Heart left ventricle (tissue), 16 donors: ENCODE results near the gene FCER1G. TPM values are rescaled to one million over a fixed set of nuclear protein-coding genes. Genes with fewer than 3 reads are reported as not detected.
"Not testable (repeated sequence)": the region's sequence is repeated elsewhere in the genome, so short reads cannot be mapped to it uniquely, and the experiment has no call there.

Experiments
- ATAC-seq, 4 donors: fragments of 200-7000 bp; cut with Tn5 transposase; one replicate each; pipeline ENCODE4 v1.9.1; 2020 to 2022; ENCODE audit warnings: moderate library complexity in 4 of 4, mild to moderate bottlenecking in 3 of 4, moderate number of reproducible peaks in 1 of 4
- DNase-seq, 5 donors: peaks; one replicate each; pipeline ENCODE4 v3.0.0-alpha.2; 2020
- H3K27ac ChIP-seq, 12 donors: fragments of 200-600 bp; sonication (generic) in 4 of 12; one replicate each; pipeline versions ENCODE4 v1.5.0 to v1.8.0; 2016 to 2022; ENCODE audit warnings: mild to moderate bottlenecking in 2 of 12
- H3K27me3 ChIP-seq, 9 donors: fragments of 200-600 bp; sonication (generic) in 2 of 9; one replicate each; pipeline versions ENCODE4 v1.5.1 to v1.8.0; 2016 to 2022; ENCODE audit warnings: mild to moderate bottlenecking in 3 of 9
- H3K36me3 ChIP-seq, 9 donors: fragments of 200-600 bp; sonication (generic) in 2 of 9; one replicate each; pipeline versions ENCODE4 v1.5.0 to v1.8.0; 2018 to 2022; ENCODE audit warnings: mild to moderate bottlenecking in 2 of 9
- H3K4me1 ChIP-seq, 12 donors: fragments of 200-600 bp; sonication (generic) in 4 of 12; one replicate each; pipeline versions ENCODE4 v1.5.0 to v1.8.0; 2016 to 2022; ENCODE audit warnings: mild to moderate bottlenecking in 3 of 12
- H3K4me3 ChIP-seq, 12 donors: fragments of 200-600 bp; sonication (generic) in 4 of 12; one replicate each; pipeline versions ENCODE4 v1.5.0 to v1.8.0; 2017 to 2022; ENCODE audit warnings: mild to moderate bottlenecking in 9 of 12, moderate library complexity in 4 of 12
- H3K9me3 ChIP-seq, 12 donors: fragments of 200-600 bp; sonication (generic) in 4 of 12; one replicate each; pipeline versions ENCODE4 v1.5.0 to v1.8.0; 2016 to 2022; ENCODE audit warnings: mild to moderate bottlenecking in 1 of 12
- CTCF ChIP-seq, 12 donors: fragments of 200-600 bp; sonication (generic) in 4 of 12; IDR thresholded peaks; one replicate each; pipeline versions ENCODE4 v1.5.0 to v1.8.0; 2018 to 2022; ENCODE audit warnings: antibody characterized with exemption in 12 of 12, mild to moderate bottlenecking in 5 of 12
- POLR2A ChIP-seq, 2 donors: fragments of 450-650 bp; IDR thresholded peaks; one replicate each; pipeline ENCODE4 v1.6.1; 2017; ENCODE audit warnings: antibody characterized with exemption in 2 of 2, mild to moderate bottlenecking in 2 of 2, moderate library complexity in 2 of 2
- WGBS, 4 donors: extraction: QIAGEN DNeasy Blood & Tissue Kit in 2 of 4; methylation state at CpG; one replicate each; pipeline versions ENCODE4 v1.1.5 to v1.1.7; 2013 to 2018; 5-methylcytosine and 5-hydroxymethylcytosine counted together
- intact Hi-C, 10 donors: fragments of 100-400 bp; cut with DNase I; formaldehyde crosslinking; loops; one replicate each; pipeline versions ENCODE4 v1.11.1 to v1.14.2; 2022
- polyA plus RNA-seq, 2 donors: library from polyadenylated mRNA; stranded (reverse); fragments of 200-250 nt; gene quantifications; one replicate each; pipeline ENCODE4 v1.2.3, GENCODE V29; 2013
- total RNA-seq, 9 donors: library from RNA; depleted of rRNA in 2 of 9; stranded (reverse); fragments of >200 nt in 2 of 9; fragmentation: NEBNext Ultra II Directional in 3 of 9; extraction: Animal tissue kit (Norgen Biotek cat#: 25700) in 3 of 9; gene quantifications; one replicate each; pipeline versions ENCODE4 v1.1.0 to v1.2.4, GENCODE V29; 2016 to 2023
- donor health status: ischemic (EF 13 %, LVEDD 7.1; RV severe dilation, severe dysfunction).
- donor health status: healthy with polysubstance abuse.
- donor health status: DM: no; HTN: yes; CAD: no.
- donor health status: DM: no; HTN: no; CAD: no.
- donor health status: ischemic (EF 25% LVEDD 6.9; RV normal size, moderate dysfunction).
- donor health status: ischemic (EF 25% LVEDD 5.7; RV mildly dilated, moderate dysfunction).
- donor health status: healthy.
- donor health status: DM: yes; HTN: yes; CAD: no.
- donor health status: ischemic (EF 35%, LVEDD 5.7; RV mildly dilated, moderate dysfunction).
- donor health status: nonischemic (EF 11% LVEDD 7.7; RV severe dilation, severe dysfunction).
- donor health status: DM: yes; HTN: yes; CAD: no.
- donor health status: PGD.
- donor health status: ischemic (EF 29% LVEDD 5.4; RV normal size, mild dysfunction).
- donor health status: nonischemic (EF 23%, LVEDD 6.1; RV moderate dilation, normal function).

FCER1G gene
- total and polyA plus RNA-seq, 11 donors = 2.9 to 157 (median 17.1) TPM

- intact Hi-C loops = no loop called here
- WGBS, 4 donors = 62 to 75% (median 70%) methylated on average over 3 to 4 of the region's 4 CpGs
- ATAC-seq = no peak
Observed at GRCh38 chr1:161238039-161238473, 23.0 kb downstream of the FCER1G start, which contains the start of gene NR1I3. Gene NR1I3, minus strand, starts transcription at chr1:161238203. Its CDS starts 1,638 bp downstream, at chr1:161236565.

GRCh38 chr1:161241682-161242081, 26.6 kb downstream of the FCER1G start:
- Histone ChIP-seq H3K4me1 (no peaks in the 10 kb centered on the region), H3K27me3 (no peaks in the 10 kb centered on the region), H3K4me3 (no peak overlapping the region), H3K27ac (no peak overlapping the region), H3K9me3 (no peaks in the 10 kb centered on the region), H3K36me3 (no peaks in the 10 kb centered on the region)
- TF ChIP-seq CTCF (IDR thresholded peaks at IDR 0.05) = no peak
- TF ChIP-seq POLR2A (IDR thresholded peaks at IDR 0.05) = no peak
- no peak for DNase-seq
- intact Hi-C loops = no loop called here
- ATAC-seq = no peak
- WGBS, 4 donors = 63 to 84% (median 68%) methylated on average over 3 of the region's 3 CpGs

More at GRCh38 chr1:161238039-161238473, 23.0 kb downstream of the FCER1G start, which contains the start of gene NR1I3:
- H3K4me1 ChIP-seq = no peaks in the 10 kb centered on the region
- no peak within 1 kb of the TSS for H3K27ac ChIP-seq
- no peaks in the 10 kb centered on the region for H3K9me3 ChIP-seq
- no peak within 1 kb of the TSS for H3K4me3 ChIP-seq
- no peak for TF ChIP-seq POLR2A (IDR thresholded peaks at IDR 0.05)
- no peaks in the 10 kb centered on the region for H3K27me3 ChIP-seq
- H3K36me3 ChIP-seq = no peaks in the 10 kb centered on the region
- DNase-seq = no peak

GRCh38 chr1:161242313-161242712, 27.2 kb downstream of the FCER1G start:
- no peak for TF ChIP-seq POLR2A (IDR thresholded peaks at IDR 0.05)
- no peak for TF ChIP-seq CTCF (IDR thresholded peaks at IDR 0.05)
- intact Hi-C loops = no loop called here
- no peak for DNase-seq
- Histone ChIP-seq H3K27me3 (no peaks in the 10 kb centered on the region), H3K36me3 (no peaks in the 10 kb centered on the region), H3K4me3 (no peak overlapping the region), H3K27ac (no peak overlapping the region), H3K4me1 (no peaks in the 10 kb centered on the region), H3K9me3 (no peaks in the 10 kb centered on the region)
- ATAC-seq = no peak
- WGBS, 4 donors = 77 to 82% (median 80%) methylated on average over 2 of the region's 2 CpGs

GRCh38 chr1:161244888-161245287, 29.8 kb downstream of the FCER1G start:
- Histone ChIP-seq H3K4me3 (no peak overlapping the region), H3K27ac (no peak overlapping the region), H3K36me3 (no peaks in the 10 kb centered on the region), H3K27me3 (no peaks in the 10 kb centered on the region), H3K4me1 (no peaks in the 10 kb centered on the region), H3K9me3 (no peaks in the 10 kb centered on the region)
- no peak for DNase-seq
- 81 to 94% (median 88%) methylated on average over 4 of the region's 4 CpGs for WGBS, 4 donors
- intact Hi-C loops = no loop called here
- TF ChIP-seq POLR2A (IDR thresholded peaks at IDR 0.05) (no peak), CTCF (IDR thresholded peaks at IDR 0.05) (no peak)
- ATAC-seq = no peak

GRCh38 chr1:161250100-161250499, 35.0 kb downstream of the FCER1G start:
- intact Hi-C loops, H3K27ac ChIP-seq, DNase-seq, ATAC-seq, H3K4me3 ChIP-seq, H3K27me3 ChIP-seq, H3K36me3 ChIP-seq, H3K4me1 ChIP-seq: not testable (repeated sequence)
- 72 to 79% (median 74%) methylated on average over 5 of the region's 5 CpGs for WGBS, 4 donors
- peaks cover 0 to 14% (median 4%) of the 10 kb centered on the region in 12 donors for H3K9me3 ChIP-seq
